HepG2 (cell line): ENCODE measurements around the gene PCDHGB3. TPM values are rescaled to one million over a fixed set of nuclear protein-coding genes. Genes with fewer than 3 reads are reported as not detected.
A peak's percentile ranks its signal among the peaks of the same experiment; 100 is the strongest.

Experiments
- ATAC-seq: fragments of 200-7000 bp; cut with Tn5 transposase; 3 replicates; pipeline ENCODE4 v1.9.1; 2020; ENCODE audit warnings: mild to moderate bottlenecking, moderate library complexity
- BruUV-seq: library from RNA; stranded (reverse); fragments of 400-500 nt; replicated peaks from 2 replicates; lab custom pipeline; 2021; lab: Mats Ljungman, UMichigan
- CTCF ChIA-PET: fragments of 300-600 bp; formaldehyde crosslinking; extraction: SDS; loops from one replicate; lab custom pipeline; 2021; ENCODE audit warnings: low total read pairs, inconsistent platforms, low intra/inter-chr PET ratio; lab: Yijun Ruan, JAX
- POLR2A ChIA-PET: fragments of 350-600 bp; sonication (Branson Sonifier 250); formaldehyde crosslinking; loops from one replicate; lab custom pipeline; 2020; ENCODE audit warnings: antibody characterized with exemption, inconsistent platforms; lab: Yijun Ruan, JAX
- DNase-seq: peaks from one replicate; pipeline ENCODE4 v3.0.0-alpha.2; 2015; ENCODE audit warnings: low spot score
- FAIRE-seq: peaks from 3 replicates; lab custom pipeline; 2011; peaks lifted over from hg19 to GRCh38; lab: Jason Lieb, UNC
- H2AFZ ChIP-seq: one replicate; pipeline ENCODE4 v1.6.1; 2011; ENCODE audit warnings: low read length, inconsistent platforms
- H3K27ac ChIP-seq: fragments of 300-600 bp; 3 replicates; pipeline ENCODE4 v1.8.0; 2011; ENCODE audit warnings: mixed run types, mild to moderate bottlenecking, mixed read lengths, low read length, inconsistent platforms; ENCODE audit not compliant: insufficient read depth; ENCODE audit errors: extremely low read length
- H3K27me3 ChIP-seq, 2 experiments: fragments of 200-600 bp in 1 of 2; 2 replicates in 1 of 2; 3 replicates in 1 of 2; pipeline versions ENCODE4 v1.6.0 to v1.8.0; 2011; ENCODE audit warnings: low read length in 2 of 2, mild to moderate bottlenecking in 2 of 2, moderate library complexity in 2 of 2, inconsistent platforms in 1 of 2; ENCODE audit not compliant: insufficient read depth in 2 of 2, control insufficient read depth in 1 of 2
- H3K36me3 ChIP-seq, 2 experiments: fragments of 200-600 bp in 1 of 2; replicated peaks in 1 of 2; 2 replicates in 1 of 2; 3 replicates in 1 of 2; pipeline versions ENCODE4 v1.5.1 to v1.8.0; 2011; ENCODE audit warnings: low read length in 2 of 2, inconsistent platforms in 1 of 2; ENCODE audit not compliant: insufficient read depth in 2 of 2, control insufficient read depth in 1 of 2
- H3K4me1 ChIP-seq: 2 replicates; pipeline ENCODE4 v1.5.1; 2012; ENCODE audit warnings: low read length, inconsistent platforms; ENCODE audit not compliant: insufficient read depth
- H3K4me2 ChIP-seq: 2 replicates; pipeline ENCODE4 v1.6.0; 2011; ENCODE audit warnings: low read depth, low read length, inconsistent platforms
- H3K4me3 ChIP-seq, 3 experiments: fragments of 200-600 bp in 1 of 3; sonication (generic), shearing (Covaris generic) in 1 of 3; replicated peaks in 1 of 3; 2 replicates each; pipeline ENCODE4 v1.5.1; 2011 to 2016; ENCODE audit warnings: low read length in 3 of 3, inconsistent platforms in 2 of 3, low read depth in 2 of 3, mild to moderate bottlenecking in 2 of 3, control low read depth in 1 of 3, mixed read lengths in 1 of 3; ENCODE audit not compliant: insufficient read depth in 1 of 3
- H3K79me2 ChIP-seq: one replicate; pipeline ENCODE4 v1.6.1; 2011; ENCODE audit warnings: low read length, inconsistent platforms; ENCODE audit not compliant: insufficient read depth
- H3K9ac ChIP-seq: 2 replicates; pipeline ENCODE4 v1.6.0; 2011; ENCODE audit warnings: mild to moderate bottlenecking, low read depth, low read length, inconsistent platforms; ENCODE audit not compliant: insufficient read depth
- H3K9me3 ChIP-seq: 2 replicates; pipeline ENCODE4 v1.5.1; 2012; ENCODE audit warnings: mild to moderate bottlenecking, low read length
- H4K20me1 ChIP-seq: 2 replicates; pipeline ENCODE4 v1.6.0; 2011; ENCODE audit warnings: inconsistent platforms, mild to moderate bottlenecking, low read length, moderate library complexity; ENCODE audit not compliant: insufficient read depth
- ADNP ChIP-seq: sonication (generic); formaldehyde crosslinking; IDR thresholded peaks from 2 replicates; pipeline ENCODE4 v1.4.0; 2020; ENCODE audit warnings: missing genetic modification reagents
- HNRNPUL1 ChIP-seq: fragments of 200-400 bp; formaldehyde crosslinking; IDR thresholded peaks from 2 replicates; pipeline ENCODE4 v1.6.1; 2017; ENCODE audit warnings: low read depth, mild to moderate bottlenecking, low read length, moderate library complexity
- ZNF160 ChIP-seq: sonication (generic); formaldehyde crosslinking; IDR thresholded peaks from 2 replicates; pipeline ENCODE4 v1.8.0; 2022; ENCODE audit warnings: mild to moderate bottlenecking, inconsistent platforms, missing genetic modification reagents
- ZSCAN9 ChIP-seq: IDR thresholded peaks from 2 replicates; pipeline ENCODE4 v1.6.1; 2016; ENCODE audit warnings: borderline replicate concordance
- WGBS: methylation state at CpG from one replicate; pipeline ENCODE4 v1.1.6; 2017; ENCODE audit warnings: low lambda C conversion rate; 5-methylcytosine and 5-hydroxymethylcytosine counted together
- in situ Hi-C: cut with HindIII; loops from 2 replicates; pipeline ENCODE4 v1.10.0; 2017; ENCODE audit warnings: low pct_unique_long_range_greater_than_20kb; ENCODE audit not compliant: extremely low pct_ligation_motif_present
- intact Hi-C: fragments of 100-400 bp; cut with micrococcal nuclease; formaldehyde crosslinking; loops from one replicate; pipeline ENCODE4 v1.10.0; 2022; ENCODE audit not compliant: unreplicated experiment
- polyA plus RNA-seq, 8 experiments: library from polyadenylated mRNA; depleted of rRNA in 3 of 8; stranded (reverse) in 7 of 8; unstranded in 1 of 8; fragments of >200 nt; fragmentation: Illumina TruSeq in 4 of 8; extraction: Trizol in 4 of 8; gene quantifications; 2 replicates each; pipeline versions ENCODE4 v1.2.1 to v1.2.3, GENCODE V29; 2011 to 2016; ENCODE audit warnings: low read depth in 4 of 8, missing spikeins in 1 of 8, mixed read lengths in 1 of 8; ENCODE audit not compliant: insufficient read depth in 1 of 8
- total RNA-seq, 5 experiments: library from RNA; depleted of rRNA; stranded (reverse); fragments of >200 nt; fragmentation: Illumina TruSeq; extraction: Trizol; gene quantifications; 2 replicates each; pipeline ENCODE4 v1.2.3, GENCODE V29; 2016; ENCODE audit warnings: low read depth in 1 of 5
- TF ChIP-seq, protein P1 (sequence below), 2 experiments: IDR thresholded peaks; 2 replicates each; pipeline ENCODE4 v1.6.1; 2011 to 2012; ENCODE audit warnings: low read length in 2 of 2, borderline replicate concordance in 1 of 2, low read depth in 1 of 2, mild to moderate bottlenecking in 1 of 2, moderate library complexity in 1 of 2

PCDHGB3 gene
- total and polyA plus RNA-seq, 2 of the 13 experiments (the other 11 are each of a cell fraction or from before 2014, with no cell fraction given) = 0.40 to 0.44 TPM

DNA sequence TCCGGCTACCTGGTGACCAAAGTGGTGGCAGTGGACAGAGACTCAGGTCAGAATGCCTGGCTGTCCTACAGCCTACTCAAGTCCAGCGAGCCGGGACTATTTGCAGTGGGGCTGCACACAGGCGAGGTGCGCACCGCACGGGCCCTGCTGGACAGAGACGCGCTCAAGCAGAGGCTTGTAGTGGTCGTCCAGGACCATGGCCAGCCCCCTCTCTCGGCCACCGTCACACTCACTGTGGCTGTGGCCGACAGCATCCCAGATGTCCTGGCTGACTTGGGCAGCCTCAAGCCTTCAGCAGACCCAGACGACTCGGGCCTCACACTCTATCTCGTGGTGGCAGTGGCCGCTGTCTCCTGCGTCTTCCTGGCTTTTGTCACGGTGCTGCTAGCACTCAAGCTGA is 13.1 kb upstream of the PCDHGB3 start:
- no peaks in the 10 kb centered on the region for H3K4me1 ChIP-seq
- no TSS peak for BruUV-seq
- no peak overlapping the region for H3K9ac ChIP-seq
- POLR2A ChIA-PET = no interaction called here
- FAIRE-seq = no peak
- H3K36me3 ChIP-seq = no peaks in the 10 kb centered on the region
- in situ Hi-C loops = loop anchor here (10.0 kb wide), 1 partner anchor 168 kb away; no protein-coding TSS in a partner anchor
- no peak overlapping the region for H3K4me2 ChIP-seq
- H3K9me3 ChIP-seq = peaks cover 25% of the 10 kb centered on the region
- H3K4me3 ChIP-seq = no peak overlapping the region
- intact Hi-C loops = loop anchor here (10.0 kb wide), 1 partner anchor 168 kb away; no protein-coding TSS in a partner anchor
- no peaks in the 10 kb centered on the region for H3K79me2 ChIP-seq
- H3K27ac ChIP-seq = no peak overlapping the region
- DNase-seq = no peak
- H3K27me3 ChIP-seq = no peaks in the 10 kb centered on the region
- no peaks in the 10 kb centered on the region for H4K20me1 ChIP-seq
- TF ChIP-seq, protein P1, sequence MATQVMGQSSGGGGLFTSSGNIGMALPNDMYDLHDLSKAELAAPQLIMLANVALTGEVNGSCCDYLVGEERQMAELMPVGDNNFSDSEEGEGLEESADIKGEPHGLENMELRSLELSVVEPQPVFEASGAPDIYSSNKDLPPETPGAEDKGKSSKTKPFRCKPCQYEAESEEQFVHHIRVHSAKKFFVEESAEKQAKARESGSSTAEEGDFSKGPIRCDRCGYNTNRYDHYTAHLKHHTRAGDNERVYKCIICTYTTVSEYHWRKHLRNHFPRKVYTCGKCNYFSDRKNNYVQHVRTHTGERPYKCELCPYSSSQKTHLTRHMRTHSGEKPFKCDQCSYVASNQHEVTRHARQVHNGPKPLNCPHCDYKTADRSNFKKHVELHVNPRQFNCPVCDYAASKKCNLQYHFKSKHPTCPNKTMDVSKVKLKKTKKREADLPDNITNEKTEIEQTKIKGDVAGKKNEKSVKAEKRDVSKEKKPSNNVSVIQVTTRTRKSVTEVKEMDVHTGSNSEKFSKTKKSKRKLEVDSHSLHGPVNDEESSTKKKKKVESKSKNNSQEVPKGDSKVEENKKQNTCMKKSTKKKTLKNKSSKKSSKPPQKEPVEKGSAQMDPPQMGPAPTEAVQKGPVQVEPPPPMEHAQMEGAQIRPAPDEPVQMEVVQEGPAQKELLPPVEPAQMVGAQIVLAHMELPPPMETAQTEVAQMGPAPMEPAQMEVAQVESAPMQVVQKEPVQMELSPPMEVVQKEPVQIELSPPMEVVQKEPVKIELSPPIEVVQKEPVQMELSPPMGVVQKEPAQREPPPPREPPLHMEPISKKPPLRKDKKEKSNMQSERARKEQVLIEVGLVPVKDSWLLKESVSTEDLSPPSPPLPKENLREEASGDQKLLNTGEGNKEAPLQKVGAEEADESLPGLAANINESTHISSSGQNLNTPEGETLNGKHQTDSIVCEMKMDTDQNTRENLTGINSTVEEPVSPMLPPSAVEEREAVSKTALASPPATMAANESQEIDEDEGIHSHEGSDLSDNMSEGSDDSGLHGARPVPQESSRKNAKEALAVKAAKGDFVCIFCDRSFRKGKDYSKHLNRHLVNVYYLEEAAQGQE (IDR thresholded peaks at IDR 0.05; ENCODE audit: borderline replicate concordance in 1 of 2, low read depth in 1 of 2, low read length in 2 of 2) = peak; percentile 26 to 71
- TF ChIP-seq ZNF160 (no peak), HNRNPUL1 (no peak), ZSCAN9 (no peak), ADNP (CRISPR knock-in tag) (no peak)
- ATAC-seq = no peak
- WGBS = 50% methylated on average over 15 of the region's 19 CpGs
- no peak overlapping the region for H2AFZ ChIP-seq
- CTCF ChIA-PET = no interaction called here
